GM19467 (cell line): Measurements from ENCODE around the gene BFAR.
A peak's percentile ranks its signal among the peaks of the same experiment; 100 is the strongest.
"Not testable (repeated sequence)": the region's sequence is repeated elsewhere in the genome, so short reads cannot be mapped to it uniquely, and the experiment has no call there.

Source experiments
- ATAC-seq: cut with Tn5 transposase; IDR thresholded peaks from one replicate; pipeline ENCODE4 v1.9.1; 2021; ENCODE audit warnings: mild to moderate bottlenecking, moderate library complexity; ENCODE audit not compliant: unreplicated experiment

BFAR gene

DNA sequence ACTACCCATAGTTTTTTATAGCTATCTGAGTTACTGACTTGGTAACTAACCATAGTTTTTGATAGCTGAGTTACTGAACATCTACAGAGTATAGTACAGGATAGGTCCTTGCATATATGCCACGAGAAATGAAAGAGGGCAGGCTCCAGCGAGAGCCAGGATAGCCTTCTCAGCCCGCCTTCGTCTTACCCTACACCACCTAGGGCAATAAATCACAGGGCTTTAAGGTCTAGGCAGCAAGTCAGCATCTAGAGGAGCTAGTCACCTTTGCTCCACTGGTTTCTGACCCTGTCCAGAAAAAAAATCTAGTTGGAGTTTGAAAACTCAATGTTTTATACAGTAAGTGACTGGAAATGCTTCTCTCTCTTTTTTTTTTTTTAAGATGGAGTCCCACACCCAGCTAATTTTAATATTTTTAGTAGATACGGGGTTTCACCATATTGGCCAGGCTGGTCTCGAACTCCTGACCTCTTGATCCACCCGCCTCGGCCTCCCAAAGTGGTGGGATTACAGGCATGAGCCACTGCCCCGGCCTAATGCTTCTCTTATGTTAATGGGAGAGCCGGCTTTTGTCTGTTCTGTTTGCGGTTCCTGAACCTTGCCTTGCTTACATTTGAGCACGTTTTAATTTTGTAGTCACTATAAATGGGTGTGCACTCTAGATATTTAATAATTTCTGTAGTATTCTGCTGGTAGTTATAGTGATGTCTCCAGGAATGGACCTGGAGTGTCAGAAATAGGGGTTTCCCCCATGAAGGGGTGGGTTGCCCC is 2.8 kb downstream of the BFAR start:
- no peak for ATAC-seq

GRCh38 chr16:14636179-14636950 is 3.6 kb downstream of the BFAR start:
- not testable (repeated sequence) for ATAC-seq

- ATAC-seq = not testable (repeated sequence)
Measured at GRCh38 chr16:14636951-14637240, 4.1 kb downstream of the BFAR start.

- no peak for ATAC-seq
Measured at GRCh38 chr16:14640538-14640937, 7.8 kb downstream of the BFAR start.

- no peak for ATAC-seq
Measured at GRCh38 chr16:14641206-14641605, 8.5 kb downstream of the BFAR start.

DNA sequence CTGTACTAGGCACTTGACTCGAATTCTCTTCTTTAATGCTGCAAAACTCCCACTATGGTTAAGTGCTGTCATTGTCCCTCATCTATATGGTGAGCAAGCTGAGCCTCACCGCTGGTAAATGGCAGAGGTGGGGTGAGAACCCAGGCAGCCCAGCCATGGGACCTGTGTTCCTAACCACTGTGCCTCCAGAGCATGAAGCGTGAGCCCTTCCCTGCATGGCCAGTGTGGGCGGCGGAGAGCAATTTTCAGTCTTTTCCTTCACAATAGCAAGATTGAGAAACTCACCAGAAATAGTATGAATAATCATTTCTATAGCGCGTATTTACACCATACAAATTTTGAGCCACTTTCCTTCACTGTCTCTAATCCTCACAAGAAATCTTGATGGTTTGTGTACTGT is 9.2 kb downstream of the BFAR start:
- no peak for ATAC-seq

DNA sequence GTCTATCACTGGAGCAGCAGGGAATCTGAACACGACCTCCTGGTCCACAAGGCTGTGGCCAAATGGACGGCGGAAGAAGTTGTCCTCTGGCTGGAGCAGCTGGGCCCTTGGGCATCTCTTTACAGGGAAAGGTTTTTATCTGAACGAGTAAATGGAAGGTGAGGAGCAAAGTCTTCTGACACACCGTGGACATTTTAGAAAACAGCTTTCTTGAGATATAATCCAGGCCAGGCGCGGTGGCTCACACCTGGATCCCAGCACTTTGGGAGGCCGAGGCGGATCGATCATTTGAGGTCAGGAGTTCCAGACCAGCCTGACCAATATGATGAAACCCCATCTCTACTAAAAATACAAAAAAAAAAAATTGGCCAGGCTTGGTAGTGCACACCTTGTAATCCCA is 17.1 kb downstream of the BFAR start:
- no peak for ATAC-seq

- ATAC-seq = no peak
Measured at GRCh38 chr16:14650629-14651028, 17.9 kb downstream of the BFAR start.

DNA sequence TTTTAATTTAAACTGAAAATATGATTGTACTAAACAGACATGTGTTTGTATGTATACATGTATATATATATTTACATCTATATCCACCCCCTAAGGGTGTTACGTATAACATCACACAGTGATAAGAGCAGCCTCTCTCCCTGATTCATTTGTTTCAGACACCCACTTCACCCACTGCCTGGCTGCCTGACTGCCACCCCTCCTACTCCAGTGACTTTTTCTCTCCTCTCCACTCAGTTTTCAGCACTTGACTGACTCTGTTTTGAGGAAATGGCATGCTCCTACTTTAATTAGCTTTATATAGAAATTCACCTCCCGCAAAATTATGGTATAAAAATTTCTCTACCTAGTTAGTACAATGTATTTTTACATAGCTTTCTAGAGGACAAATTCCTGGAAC is 20.0 kb downstream of the BFAR start:
- ATAC-seq = no peak

DNA sequence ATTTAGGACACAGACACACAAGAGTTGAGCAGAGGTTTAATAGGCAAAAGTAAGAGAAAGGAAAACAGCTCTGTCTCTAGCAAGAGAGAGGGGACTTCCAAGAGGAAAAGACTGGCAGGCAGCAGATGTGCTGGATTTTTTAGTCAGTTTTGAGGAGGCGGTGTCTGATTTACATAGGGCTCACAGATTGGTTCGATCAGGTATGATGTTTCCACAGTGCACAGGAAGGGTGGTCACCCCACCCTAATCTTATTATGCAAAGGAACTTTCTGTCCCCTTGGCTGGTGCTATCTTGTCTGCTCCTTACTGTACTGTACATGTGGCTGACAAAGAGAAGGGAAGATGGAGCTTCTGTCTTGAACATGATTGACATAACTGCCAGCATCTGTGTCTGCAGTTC is 25.3 kb downstream of the BFAR start:
- no peak for ATAC-seq

DNA sequence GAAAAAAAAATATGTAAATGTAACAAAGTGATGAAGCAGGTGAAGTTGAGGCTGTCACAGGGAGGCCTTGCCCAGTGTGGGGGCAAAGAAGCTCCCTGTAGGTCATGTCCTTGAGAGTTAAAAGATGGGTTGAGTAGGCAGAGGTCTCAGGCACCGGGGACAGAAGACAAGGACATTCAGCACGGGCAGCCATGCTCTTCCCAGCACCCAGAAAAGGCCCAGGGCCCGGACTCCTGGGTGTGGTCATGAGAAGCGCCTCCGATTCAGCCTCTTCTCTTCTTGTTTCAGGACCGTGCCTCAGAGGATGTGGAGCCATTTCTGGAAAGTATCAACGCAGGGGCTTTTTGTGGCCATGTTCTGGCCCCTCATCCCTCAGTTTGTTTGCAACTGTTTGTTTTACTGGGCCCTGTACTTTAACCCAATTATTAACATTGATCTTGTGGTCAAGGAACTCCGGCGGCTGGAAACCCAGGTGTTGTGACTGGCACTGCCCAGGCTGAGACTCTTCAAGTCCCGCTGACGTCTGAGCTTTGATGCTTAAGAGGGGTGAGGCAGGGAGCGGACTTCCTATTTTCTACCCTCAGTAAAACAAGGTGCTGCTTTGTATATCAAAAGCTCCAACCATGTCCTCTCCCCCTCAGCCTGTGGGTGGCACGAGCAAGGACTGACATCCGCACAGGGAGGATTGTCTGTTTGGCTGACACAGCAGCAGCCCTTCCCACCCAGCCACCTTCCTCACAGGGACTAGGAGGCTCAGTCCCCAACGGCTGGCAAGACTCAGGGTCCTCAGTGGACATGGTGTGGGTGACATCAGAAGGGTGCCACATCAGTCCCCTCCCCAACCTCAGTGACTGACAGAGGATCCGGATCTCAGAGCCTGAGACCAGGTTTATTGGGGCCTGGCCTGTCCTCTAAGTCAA is 34.9 kb downstream of the BFAR start:
- no peak for ATAC-seq

DNA sequence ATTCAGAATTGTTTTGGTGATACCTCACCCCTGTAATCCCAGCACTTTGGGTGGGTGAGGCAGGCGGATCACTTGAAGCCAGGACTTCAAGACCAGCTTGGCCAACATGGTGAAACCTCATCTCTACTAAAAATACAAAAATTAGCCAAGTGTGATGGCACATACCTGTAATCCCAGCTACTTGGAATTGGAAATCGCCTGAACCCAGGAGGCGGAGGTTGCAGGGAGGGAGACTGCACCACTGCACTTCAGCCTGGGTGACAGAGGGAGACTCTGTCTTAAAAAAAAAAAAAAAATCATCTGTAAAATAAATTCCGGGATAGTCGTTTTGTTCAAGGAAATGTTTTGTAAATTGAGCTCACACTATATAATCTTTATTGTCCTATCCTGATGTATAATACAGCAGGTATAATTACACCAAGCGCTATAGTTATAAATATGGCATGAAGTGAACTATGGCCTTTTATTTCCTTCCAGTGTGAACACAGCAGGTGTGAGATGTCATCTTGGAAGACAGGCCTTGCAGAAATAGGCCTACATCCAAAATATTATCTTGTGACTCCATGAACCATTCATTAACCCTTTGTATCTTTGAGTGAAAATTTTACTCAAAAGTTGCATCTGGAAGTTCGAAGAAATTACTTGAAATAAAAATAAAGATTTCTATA is 35.9 kb downstream of the BFAR start:
- no peak for ATAC-seq

DNA sequence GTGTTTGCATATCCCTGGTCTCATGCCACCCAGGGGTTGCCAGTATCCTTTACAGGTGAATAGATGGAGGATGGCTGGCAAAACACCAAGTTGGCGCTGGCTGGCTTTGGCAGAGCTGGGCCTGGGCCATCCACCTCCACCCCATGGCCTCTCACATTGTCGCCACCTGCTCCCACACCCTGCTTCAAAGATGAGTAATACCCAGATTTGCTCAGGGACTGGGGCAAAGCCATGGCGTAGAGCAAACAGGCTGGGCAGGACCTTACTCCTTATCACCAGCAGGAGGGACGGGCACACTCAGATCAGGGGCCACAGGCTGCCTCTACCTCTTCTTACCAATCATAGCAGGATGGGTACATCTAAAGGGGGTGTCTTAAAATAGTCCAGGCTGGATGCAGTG is 37.0 kb downstream of the BFAR start:
- ATAC-seq = no peak

DNA sequence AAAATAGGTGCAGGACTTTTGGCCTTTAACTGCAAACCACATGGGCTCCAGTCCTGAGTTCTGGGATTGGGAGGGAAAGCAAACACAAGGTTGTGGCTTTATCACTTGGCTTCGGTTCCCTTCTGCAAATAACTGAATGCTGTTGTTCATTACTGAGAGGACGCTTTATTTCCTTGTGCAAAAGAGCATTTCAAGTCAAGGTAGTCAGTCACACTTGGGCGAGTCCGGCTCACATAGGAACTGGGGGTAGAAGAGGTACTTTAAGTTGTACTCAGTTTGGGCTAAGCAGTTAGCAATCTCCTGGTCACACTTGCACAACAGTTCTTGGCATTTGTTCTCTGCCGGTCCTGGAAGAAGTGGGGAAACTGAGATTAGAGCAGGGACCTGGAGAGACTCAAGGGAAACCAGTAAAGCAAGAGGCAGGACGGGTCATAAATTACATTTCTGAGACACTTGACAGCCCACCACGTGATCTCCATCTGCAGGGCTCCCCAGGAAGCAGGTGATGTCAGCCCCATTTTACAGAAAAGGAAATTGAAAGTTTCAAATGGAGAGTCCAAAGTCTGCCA is 39.7 kb downstream of the BFAR start:
- ATAC-seq = peak; percentile 70

DNA sequence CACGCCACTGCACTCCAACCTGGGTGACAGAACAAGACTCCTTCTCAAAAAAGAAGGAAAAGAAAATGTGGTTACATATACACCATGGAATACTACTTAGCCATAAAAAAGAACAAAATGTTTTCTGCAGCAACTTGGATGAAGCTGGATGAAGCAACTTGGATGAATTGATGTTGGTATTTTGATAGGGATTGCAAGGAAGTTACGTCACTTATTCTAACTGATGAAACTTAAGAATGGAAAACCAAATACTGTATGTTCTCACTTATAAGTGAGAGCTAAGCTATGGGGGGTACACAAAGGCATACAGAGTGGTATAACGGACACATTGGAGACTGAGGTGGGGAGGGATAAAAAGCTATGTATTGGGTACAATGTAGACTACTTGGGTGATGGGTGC is 43.9 kb downstream of the BFAR start:
- no peak for ATAC-seq

- no peak for ATAC-seq
Measured at GRCh38 chr16:14677627-14678026, 44.9 kb downstream of the BFAR start.

GRCh38 chr16:14678748-14679497 is 46.2 kb downstream of the BFAR start:
- ATAC-seq = no peak

DNA sequence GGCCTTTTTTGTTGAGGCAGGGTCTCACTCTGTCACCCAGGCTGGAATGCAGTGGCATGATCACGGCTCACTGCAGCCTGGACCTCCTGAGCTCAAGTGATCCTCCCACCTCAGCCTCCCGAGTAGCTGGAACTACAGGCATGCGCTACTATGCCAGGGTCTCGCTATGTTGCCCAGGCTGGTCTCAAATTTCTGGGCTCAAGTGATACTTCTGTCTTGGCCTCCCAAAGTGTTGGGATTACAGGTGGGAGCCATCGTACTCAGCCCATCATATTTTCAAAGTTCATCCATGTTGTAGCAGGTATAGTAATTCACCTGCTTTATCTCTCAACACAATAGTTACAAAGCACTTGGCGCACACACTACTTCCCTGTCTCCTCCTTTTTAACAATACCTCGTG is 47.6 kb downstream of the BFAR start:
- ATAC-seq = not testable (repeated sequence)

GRCh38 chr16:14681115-14681514 is 48.4 kb downstream of the BFAR start:
- no peak for ATAC-seq

DNA sequence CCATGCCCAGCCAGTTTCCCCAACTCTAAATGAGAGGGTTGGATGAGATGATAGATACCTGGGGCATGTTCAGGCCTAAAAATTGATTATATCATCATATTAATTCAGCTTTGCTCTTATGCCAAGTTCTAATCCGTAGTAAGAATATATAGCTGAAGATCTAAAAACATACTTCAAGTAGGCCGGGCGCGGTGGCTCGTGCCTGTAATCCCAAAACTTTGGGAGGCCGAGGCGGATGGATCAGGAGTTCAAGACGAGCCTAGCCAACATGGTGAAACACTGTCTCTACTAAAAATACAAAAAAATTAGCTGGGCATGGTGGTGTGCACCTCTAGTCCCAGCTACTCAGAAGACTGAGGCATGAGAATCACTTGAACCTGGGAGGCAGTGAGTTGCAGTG is 49.4 kb downstream of the BFAR start:
- no peak for ATAC-seq
